Globus pallidus (tissue), 1 donor: Measurements from ENCODE around the gene OSBPL5.

Source experiments
- DNase-seq: peaks from one replicate; pipeline ENCODE4 v3.0.0-alpha.2; 2015; ENCODE audit warnings: low spot score

Gene OSBPL5

DNA sequence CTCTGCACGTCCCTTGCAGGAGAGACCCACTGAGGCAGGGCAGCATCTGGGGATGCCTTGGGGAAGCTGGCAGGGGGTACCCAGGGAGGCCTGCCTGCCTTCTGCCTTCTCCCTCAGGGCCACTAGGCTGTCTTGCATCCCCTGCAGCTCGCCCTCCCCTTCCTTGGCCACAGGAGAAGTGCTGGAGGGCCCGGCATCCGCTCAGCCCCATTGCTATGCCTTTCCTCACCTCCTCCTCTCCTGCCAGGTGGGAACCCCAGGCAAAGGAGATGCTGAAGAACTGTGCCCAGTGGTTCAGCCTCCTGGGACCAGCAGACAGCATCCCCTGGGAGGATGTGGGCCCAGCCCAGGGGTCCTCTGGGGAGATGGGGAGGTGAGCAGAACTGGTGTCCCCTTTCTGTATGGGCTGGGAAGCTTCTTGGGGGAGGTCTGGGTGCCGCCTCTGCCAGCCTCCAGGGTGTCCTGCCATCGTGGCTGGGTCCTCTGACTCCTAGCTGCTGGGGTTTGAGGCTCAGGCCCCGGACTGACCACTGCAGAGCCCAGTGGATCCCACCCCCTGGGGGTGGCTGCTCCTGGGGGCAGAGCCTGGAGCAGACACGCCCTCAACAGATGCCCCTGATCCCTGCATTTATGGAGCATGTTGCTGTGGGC, 32.9 kb upstream of the OSBPL5 start:
- no peak for DNase-seq

DNA sequence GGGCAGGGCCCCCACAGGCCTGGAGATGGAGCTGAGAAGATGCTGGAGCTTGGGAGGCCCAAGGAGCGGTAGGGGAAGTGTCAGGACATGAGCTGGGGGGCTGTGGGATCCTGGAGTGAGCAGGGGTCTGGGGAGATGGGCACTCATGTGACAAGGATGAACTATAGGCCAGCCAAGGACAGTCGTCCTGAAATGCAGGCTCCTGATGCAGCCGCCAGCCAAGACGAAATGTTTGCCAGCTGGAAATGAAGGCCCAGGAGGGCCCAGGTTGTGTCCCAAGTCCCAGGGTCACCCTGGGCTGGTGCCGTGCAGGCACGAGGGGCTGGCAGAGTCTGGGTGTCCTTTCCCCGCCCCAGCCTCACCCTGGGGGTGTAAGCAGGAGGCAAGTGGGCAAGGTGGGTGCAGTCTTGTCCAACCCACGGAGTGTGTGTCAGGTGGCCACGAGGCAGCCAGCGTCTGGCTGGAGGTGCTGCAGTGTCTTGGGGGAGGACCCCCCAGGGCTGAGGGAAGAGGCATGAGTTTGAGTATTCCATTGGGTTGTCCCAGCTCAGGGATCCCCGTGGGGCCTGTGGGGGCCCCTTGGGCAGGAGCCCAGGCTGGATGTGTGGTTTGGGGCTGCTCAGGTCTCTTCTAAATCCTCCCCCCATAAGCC, 32.1 kb upstream of the OSBPL5 start:
- no peak for DNase-seq

DNA sequence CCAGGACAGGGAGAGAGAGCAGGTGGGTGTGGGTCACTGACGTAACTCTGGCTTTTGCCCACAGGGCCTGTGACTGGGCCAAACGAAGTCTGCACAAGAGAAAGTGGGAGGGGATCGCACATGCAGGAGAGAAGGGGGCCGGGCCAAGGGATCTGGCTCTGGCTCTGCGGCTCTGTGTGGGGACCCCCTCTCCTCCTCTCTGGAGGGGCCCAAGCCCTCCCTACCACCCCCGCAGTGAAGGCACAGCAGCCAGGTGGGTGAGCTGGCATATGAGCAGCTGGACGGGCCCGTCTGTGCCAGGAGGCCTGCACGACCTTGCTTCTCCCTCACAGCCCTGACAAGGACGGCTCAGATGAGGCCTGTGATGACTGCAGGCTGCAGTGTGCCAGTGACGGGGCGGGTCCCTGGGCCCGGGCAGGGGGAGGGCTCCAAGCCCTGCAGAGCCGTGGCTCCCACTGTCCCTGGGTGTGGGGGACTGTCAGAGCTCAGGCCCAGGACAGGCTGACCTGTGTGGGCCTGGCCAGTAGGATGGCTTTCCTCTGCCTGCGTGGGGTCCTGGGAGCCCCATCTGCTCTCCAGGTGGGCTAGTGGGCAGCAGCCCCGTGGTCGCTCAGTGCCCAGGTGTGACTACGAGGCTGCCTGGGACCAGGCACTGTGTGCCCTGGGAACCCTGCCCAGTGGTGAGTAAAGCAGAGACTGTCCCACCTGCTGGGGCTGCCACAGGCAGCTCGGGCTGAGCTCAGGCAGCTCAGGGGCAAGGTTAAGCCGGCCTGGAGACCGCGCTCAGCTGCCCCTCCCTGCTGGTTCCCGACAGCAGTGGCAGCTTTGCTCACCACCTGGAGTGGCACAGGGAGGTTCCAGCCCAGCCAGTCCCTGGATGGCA, 31.3 kb upstream of the OSBPL5 start:
- no peak for DNase-seq

DNA sequence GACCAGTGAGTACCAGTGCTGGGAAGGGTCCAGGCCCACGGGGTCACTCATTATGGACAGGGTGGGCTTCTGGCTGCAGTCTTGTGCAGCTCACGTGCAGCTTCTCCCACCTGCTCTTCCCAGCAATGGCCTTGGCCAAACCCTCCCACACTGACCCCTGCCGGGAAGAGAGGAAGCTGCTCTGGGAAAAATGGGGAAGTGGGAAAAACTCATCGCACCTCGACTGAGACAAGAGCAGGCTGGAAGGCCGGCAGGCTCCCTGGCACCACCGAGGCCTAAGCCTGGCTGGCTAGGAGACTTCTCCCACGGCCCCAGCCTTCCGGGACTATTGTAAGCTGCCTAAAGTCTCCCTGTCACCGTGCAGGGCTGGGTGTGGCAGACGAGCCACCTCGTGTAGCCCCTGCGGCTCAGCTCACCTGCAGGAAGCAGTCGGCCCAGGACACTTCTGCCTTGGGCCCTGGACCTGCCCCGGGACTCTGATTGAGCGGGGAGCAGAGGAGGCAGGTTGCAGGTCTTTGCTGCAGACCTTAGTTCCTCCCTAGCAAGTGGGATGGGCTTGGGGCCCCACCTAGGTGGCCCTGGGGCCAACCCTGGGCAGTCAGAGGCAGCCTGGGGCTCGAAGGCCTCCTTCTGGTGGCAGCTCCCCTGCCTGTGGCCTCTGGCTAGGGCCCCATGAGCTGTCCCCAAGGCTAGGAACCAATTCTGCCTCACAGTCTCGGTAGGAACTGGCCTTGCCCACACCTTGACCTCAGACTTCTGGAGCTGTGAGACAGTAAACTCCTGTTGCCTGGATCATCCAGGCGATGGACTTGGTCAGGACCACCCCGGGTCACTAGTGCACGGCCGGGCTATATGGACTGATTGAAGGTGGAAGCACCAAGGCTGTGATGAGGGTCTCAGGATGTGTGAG, 30.4 kb upstream of the OSBPL5 start:
- DNase-seq: no peak

DNA sequence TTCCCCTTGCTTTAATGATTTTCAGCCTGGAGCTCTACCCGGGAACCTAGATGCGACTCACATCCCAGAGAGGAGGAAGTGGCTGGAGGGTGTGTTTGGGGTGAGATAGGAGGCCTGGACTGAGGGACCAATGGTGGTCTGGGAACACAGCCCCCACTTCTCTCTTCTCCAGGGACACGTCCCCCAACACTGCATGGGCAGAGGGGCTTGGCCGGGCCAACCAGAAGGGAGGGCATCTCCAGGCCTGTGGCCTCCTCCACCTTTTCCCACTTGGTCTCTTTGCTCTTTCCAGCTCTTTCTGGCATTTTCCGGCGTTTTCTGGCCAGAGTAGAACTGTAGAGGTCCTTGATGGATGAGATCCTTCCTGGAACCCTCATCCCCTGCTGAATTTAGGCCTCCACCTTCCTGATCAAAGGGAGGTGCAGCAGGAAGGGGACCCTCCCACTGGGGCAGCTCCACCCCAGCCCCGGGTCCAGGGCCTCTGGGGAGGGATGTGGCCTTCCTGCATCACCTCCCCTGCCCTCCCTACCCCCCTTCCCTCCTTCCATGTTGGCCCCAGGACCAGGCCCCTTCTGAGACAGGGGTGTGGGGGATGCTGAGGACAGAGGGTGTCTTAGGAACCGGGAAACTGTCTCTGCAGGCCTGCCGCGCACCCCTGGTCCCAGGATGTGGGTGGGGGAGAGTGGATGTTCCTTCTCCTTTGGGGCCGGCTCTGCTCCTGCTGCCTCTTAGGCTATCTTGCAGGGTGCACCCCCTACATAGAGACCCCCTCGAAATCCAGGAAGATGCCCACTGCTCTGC, 29.1 kb upstream of the OSBPL5 start:
- no peak for DNase-seq

DNA sequence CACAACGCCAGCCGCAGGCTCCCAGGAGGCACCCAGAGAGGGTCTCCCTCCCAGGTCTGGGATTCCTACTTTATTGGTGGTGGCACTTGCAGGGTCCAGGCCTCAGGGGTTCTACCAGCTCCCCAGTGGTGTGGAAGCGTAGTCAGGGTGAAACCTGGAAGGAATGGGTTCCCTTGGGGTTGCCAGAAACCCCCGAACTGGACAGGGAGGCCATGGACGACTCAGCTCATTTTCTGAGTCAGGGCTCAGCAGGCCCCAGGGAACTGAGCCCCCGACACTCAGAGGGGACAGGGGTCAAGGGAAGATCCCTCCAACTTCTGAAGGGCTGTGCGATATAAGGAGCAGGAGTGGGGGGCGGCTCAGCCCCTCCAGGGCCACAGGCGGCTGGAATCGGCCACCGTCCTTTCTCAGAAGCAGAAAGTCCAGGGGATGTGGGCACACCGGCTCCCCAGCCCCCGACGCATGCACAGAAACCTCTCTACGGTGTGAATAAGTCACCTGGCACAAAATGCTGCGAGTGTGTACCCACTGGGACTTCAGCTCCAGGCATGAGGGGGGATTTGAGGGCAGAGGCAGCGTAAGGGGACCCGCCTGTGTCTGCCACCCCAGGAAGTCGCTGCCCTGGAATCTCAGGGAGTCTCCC, 28.4 kb upstream of the OSBPL5 start:
- DNase-seq: no peak

DNA sequence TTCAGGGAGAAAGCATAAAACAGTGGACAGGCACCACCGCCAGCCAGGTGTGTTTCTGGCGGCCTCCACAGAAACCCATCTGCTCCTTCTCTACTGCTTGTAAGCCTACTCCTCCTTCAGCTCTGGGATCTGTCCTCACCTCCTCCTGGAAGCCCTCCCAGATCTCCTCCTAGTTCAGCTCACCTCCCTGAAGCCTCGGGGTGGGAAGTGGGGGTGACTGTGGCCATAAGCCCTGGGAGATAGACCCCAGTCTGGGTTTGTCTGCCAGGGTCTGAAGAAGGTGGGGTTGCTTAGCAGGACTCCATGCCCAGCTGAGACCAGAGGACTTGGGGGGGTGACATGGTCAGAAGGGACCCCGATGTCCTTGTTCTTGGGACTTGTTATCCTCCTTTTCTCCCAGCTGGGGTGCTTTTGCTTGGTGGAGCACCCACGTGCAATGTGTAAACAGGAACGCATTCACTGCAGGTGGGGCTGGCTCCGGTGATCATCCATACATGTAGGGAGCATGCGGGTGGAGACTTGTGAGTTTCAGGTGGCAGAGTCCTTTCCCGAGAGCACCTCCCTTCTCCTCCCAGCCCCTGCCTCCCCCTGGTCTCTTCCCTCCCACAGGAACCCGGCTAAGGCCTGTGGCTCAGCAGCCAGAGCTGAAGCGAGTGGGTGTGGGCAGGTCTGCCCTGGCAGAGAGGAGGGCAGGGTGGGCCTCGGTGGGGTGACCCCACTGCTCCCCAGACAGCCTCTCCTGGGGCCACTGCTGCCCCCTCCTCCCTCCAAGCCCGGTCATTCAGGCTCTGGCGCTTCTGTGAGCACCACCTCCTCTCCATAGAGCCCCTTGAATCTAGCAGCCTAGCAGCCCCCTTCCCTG, 27.6 kb upstream of the OSBPL5 start:
- no peak for DNase-seq

DNA sequence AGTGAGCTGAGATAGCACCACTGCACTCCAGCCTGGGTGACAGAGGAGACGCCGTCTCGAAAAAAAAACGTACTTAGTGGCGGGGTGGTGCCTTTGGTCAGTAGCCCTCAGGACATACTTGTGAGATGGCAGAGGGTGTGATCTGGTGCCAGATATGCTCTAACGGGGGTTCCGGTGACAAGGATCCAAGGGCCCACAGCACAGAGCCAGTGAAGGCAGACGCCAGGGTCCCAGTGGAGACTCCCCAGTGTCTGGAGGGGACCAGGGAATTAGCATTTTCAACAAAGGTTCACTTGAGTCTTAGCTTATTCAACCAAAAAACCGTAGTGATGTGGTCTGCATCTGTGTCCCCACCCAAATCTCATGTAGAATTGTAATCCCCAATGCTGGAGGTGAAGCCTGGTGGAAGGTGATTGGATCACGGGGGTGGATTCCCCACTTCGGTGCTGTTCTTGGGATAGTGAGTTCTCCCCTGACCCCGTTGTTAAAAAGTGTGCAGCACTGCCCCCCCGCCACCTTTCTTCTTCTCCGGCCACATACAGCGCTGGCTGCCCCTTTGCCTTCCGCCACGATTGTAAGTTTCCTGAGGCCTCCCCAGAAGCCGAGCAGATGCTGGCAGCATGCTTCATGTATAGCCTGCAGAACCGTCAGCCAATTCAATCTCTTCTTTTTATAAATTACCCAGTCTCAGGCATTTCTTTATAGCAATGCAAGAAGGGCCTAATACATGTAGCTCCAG, 26.6 kb upstream of the OSBPL5 start:
- DNase-seq: no peak

DNA sequence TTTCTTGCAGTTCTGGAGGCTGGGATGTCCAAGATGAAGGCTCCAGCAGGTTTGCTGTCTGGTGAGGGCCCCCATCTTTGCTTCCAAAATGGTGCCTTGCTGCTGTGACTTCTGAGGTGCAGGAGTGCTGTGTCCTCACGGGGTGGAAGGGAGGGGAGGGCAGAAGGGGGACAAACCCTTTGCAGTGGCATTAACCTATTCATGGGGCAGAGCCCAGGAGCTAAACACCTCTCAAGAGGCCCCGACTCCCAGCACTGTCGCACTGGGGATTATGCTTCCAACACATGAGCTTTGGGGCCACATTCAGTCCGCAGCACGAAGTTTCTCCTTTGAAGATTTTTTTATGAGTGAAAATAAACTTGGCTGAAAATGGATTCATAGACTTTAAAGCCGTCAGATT, 25.5 kb upstream of the OSBPL5 start:
- DNase-seq: no peak

DNA sequence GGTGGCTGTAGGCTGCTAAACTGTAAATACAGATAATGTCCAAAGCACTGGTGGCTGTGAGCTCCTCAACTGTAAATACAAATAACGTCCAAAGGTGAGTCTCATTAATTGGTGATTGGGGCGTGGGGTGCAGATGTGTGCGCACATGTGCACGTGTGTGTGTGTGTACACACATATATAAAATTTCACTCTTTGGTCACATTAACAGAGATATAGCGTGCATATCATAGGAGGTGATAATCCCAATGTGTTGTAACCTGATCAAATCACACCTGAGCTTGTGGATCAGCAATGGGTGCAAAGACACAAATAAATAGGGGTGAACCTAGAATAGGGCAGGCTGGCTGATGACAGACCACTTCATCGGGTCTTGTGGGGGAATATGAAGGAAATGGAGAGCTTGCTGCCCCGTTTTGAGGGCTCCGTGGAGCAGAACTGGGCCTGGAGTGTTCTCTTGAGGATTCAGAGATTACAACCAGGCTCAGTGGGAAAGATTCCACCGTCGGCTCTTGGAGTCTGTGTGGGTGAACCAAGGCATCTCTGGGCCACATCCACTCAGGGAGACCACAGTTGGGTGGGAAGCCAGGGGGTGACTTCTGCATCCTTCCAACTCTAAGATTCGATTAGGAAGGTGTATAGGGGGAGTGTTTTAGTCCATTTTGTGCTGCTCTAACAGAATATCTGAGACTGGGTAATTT, 24.9 kb upstream of the OSBPL5 start:
- DNase-seq: no peak

DNA sequence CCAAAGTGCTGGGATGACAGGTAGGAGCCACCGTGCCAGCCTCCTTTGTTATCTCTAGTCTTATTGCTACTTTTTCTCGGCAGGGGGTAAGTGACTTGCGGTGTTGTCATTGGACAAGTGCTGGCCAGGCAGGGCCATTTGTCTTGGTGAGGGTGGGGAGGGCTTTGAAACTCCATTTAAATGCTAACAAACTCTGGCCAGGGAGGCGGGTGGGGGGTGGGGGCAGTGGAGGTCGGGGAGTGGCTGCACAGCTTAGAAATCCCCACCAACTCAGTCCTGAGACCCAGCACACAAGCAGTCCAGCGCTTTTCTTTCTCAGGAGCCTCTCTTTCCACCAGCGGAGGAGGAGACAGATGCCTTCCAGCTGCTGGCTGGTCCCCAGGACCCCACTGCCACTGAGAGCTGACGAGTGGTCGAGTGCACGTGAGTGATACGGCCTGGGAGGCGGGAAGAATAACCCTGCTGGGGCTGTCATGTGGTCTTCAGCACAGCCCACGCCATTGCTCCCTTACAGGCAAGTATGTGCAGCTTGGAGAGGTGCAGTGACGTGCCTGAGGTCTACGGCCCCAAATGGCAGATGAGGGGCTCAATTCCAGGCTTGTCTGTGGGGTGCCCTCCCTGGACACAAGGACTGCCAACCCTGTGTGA, 24.2 kb upstream of the OSBPL5 start:
- no peak for DNase-seq

DNA sequence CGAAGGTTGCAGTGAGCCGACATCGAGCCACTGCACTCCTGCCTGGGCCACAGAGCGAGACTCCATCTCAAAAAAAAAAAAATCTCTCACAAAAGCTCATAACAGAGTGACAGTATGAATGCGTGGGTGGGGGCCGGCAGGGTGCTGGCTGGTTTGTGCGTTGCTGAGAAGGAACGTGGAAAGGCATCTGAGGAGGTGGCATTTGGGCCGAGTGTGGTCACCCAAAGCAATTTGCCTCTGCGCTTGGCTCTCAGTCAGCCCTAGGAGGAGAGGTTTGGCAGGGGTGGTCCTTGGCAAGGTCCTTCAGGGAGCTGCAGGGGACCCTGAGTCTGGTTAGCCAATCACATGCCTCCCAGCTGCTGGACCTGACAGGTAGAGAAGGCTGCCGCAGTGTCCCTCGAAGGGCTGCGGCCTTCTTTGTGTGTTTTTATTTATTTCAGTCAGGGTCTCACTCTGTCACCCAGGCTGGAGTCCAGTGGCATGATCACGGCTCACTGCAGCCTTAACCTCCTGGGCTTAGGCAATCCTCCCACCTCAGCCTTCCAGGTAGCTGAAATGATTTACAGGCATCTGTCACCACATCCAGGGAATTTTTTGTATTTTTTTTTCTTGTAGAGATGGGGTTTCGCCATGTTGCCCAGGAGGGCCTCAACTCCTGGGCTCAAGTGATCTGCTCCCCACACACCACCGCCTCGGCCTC, 23.5 kb upstream of the OSBPL5 start:
- DNase-seq: no peak

DNA sequence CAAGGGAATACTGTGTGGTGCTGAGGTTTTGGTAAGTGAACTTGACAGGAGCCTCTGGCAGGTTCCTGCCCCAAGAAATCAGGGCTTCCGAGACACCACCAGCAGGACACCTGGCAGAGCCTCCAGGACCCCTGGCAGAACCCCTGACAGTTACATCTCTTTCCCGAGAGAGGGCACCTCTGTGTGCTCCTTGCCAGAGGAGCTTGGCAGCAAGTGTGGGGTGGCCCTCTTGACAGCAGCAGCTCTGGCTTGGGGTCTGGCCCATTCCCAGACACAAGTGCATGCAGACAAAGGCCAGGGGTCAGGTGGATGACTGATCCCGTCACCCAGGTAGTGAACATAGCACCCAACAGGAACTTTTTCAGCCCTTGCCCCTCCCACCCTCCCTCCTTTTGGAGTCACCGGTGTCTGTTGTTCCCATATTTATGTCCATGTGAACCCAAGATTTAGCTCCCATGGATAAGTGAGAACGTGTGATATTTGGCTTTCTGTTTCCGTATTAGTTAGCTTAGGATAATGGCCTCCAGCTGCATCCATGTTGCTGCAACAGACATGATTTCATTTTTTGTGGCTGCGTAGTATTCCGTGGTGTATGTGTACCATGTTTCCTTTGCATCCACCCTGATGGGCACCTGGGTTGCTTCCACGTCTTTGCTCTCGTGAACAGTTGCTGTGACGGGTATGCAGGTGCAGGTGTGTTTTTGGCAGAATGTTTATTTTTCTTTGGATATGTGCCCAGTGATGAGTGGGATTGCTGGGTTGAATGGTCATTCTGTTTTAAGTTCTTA, 21.2 kb upstream of the OSBPL5 start:
- DNase-seq: no peak

DNA sequence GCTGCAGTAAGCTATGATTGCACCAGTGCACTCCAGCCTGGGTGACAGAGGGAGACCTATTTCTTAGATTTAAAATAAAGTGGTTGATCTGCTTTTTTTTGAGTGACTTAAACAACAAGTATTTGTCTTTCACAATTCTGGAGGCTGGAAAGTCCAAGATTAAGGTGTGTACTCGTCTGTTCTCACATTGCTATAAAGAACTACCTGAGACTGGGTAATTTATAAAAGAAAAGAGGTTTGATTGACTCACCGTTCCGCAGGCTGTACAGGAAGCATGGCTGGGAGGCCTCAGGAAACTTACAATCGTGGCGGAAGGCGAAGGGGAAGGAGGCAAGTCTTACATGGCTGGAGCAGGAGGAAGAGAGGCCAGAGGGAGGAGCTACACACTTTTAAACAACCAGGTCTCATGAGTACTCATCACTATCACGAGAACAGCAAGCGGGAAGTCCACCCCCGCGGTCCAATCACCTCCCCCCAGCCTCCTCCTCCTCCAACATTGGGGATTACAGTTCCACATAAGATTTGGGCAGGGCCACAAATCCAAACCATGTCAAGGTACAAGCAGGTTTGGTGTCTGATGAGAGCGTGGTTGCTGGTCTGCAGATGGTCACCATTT, 19.7 kb upstream of the OSBPL5 start:
- DNase-seq: no peak

DNA sequence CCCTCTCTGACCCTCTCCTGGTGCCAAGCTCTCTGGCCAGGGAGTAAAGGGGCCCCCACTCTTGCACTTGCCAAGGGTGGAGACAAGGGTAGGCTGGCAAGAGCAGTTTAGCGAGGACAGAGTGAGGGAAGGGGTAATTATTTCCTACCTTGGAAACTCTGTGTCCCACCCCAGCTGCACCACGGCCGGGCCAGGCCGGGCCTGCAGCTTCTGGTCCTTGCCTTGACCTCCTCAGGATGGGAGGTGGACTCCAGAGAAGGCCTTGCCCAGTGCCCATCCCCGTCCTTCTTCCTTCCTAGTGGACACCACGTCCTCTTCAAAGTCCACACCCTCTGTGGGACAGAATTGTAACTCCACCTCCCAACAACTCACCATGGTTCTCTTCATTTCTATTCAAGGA, 18.4 kb upstream of the OSBPL5 start:
- no peak for DNase-seq

DNA sequence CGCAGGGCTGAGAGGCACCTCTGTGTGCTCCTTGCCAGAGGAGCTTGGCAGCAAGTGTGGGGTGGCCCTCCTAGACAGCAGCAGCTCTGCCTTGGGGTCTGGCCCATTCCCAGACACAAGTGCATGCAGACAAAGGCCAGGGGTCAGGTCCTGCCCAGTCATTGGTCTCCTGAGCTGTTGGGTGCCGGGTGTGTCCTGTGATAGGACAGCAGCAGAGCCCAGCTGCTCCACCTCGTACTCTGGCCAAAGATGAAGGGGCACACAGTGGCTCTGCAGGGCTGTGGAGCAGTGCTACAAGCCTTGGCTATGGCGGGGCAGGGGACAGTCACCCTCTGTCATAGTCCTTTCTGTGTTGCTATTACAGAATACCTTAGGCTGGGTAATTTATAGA, 17.3 kb upstream of the OSBPL5 start:
- DNase-seq: no peak
